ENCODE results near the gene ALS2CL.

ALS2CL gene

DNA sequence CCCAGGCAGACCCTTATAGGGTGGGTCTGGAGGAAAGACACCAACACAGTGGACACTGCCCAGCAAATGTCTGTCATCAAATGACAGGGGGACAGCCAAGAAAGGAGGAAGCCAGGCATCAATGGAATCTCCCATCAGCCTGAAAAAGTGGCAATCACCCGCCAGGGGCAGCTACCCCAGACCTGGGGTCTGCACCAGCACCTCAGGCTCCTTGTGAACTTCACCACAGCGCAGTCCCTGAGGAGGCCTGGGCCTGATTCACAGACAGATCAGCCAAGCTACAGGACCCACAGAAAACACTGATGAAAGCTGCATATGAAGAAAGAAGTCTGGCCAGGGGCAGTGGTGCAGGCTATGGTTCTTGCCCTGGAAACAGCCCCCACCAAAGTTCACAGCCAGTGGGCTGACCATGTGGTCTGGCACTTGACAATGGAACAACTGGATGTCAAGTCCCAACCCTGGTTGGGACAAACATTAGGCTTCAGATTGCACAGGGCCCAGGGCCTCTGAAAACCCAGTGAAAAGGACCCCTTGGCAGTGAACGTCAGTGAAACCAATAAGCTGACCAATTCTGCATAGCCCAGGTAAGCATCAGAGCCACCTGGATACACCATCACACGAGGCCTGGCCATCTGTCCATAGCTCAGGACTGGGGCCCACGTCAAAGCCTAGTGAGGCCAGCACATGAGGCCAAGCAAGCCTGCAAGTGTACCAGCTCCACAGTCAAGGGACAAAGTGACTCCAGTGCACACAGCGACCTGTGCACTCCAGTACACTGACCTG is 29.1 kb downstream of the ALS2CL start:
- DNase-seq (ENCODE audit: low spot score), result no peak

DNA sequence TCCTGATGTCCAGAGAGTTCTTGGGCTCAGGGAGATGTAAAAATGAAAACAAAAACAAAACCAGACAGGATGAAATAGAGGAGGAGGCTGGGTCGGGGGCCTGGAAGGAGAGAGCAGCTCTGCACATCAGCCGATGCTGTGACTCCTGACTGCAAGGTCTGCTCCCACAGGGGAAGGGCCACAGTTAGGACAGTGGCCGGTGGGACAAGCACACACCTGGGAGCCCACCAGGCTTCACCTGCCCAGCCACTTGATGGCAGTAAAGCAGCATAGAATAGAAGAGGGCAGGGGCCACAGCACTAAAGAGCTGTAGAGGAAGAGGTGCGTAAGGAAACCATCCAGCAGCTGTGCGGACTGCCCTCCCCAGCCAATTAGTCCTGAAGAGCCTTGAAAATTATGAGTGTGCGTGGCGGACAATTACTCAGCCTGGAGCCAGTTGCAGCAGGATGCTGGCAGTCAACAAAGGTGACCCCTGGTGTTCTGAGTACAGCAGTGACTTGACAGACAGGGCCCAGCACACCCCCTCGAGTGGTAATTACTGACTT is 29.8 kb downstream of the ALS2CL start:
- DNase-seq (ENCODE audit: low spot score), result peak; percentile 77

DNA sequence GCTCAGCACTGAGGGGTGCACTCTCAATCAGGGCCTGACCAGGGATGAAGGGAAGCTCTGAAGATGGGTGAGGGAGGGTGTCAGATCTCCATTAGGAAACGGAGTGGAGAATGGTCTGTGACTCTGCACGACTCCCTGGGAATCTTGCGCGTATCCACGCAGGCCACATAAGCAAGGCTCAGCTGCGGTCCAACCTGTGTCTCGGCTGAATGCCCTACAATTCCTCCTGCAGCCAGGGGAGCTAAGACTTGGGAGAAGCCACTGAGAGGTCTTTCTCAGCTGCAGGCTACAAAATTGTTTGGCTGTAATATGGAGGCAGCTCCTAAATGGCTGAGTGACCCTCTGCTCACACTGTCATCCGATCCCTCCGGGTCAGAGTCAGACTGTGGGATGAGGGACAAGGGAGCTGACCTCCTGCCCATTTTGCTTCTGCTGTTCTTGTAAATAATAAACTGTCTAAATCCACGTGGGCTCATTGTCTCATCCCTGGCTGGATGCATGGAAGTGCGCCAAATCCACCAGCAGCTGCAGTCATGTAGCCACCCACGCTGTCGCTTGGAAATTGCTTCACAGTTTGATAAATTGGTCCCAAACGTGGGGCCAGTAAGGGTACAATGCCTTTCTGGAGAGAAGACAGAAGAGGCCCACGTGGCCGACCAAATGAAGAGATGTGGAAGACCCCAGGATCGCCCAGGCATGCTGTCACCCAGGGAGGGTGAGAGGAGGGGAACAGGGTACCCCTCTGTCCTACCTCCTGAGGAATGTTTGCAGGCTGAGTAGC is 30.5 kb downstream of the ALS2CL start:
- DNase-seq (ENCODE audit: low spot score), result no peak

DNA sequence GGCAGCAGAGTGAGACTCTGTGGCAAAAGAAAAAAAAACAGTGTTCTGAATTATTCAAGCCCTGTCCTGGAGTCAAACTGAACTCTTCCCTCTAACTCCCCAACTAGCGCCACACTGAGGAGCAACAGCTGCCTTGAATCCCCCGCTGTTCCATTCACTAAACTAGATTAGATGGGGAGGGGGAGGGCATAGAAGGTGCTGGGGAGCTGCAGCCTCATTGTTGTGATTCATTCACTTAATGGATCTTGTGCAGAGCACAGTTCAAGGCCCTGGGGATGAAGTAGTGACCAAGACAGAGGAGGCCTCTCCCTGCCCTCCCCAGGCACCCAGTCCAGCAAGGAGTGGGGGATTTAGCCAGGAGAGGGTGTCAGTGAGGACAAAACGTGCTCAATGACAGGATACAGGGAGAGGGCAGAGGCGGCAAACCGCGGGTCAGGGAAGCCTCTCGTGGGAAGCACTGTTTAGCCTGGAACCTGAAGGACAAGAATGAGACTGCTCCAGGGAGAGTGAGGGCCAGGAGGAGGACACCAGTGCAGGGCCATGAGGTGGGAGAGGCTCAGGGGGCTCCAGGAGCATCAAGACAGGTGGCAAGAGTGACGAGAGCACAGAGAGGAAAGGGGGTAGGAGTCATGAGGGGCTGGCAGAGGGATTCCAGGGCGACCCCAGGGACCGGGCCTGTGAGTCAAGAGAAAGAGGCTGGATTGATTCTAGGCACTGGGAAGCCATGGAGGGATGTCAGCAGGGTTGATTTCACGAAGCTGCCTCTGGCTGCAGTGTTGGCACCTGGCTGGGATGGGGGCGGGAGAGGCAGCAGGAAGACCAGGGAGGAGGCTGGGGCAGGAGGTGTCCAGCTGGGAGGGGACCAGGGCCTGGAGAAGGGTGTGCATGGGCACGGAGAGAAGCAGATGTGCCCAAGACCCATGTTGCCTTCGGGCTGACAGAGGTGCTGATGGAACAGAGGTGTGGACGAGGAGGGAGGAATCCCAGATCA is 31.4 kb downstream of the ALS2CL start:
- no peak for DNase-seq (ENCODE audit: low spot score)

DNA sequence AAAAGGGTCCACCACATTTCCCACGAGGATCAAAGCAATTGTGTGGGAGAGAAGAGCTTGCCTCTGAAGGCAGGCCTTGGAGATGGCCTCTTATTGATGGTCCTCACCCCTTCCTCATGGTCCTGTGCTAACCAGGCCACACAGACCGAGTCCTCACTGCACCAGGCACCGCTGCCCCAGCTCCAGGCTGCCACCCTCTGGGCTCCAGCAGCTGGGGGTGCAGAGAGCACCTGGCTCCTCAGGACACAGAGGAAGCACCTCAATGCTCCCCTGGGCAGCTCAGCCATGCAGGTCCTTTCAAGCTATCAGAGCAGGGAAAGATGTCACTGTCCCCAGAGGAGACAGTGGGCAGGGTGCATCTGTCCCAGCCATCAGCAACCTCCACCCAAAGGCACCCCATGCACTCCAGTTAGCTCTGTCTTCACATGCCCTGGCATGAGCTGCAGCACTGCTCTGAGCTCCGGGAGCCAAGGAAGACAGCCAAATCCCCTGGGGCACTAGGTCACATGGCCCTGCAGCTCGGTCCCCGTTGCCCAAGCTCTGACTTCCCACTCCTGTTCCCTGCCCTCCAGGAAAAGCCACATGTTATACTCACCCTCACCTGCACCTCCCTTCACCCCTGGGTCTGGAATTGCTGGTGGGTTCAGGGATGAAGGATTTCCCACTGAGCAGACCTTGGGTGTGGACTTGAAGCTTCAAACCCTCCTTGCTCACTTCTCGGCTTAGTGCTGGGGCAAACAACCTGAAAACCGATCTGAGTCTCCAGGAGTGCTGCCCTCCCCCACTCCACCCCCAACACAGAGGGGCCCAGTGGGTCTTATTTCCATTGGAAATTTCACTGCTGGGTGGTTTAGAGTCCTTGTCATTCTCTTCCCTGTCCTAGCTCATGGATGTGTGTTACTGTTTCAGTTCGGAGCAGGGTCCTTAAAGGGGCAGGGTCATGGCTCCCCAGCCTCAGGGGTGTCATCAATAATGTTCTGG is 32.6 kb downstream of the ALS2CL start:
- no peak for DNase-seq (ENCODE audit: low spot score)

DNA sequence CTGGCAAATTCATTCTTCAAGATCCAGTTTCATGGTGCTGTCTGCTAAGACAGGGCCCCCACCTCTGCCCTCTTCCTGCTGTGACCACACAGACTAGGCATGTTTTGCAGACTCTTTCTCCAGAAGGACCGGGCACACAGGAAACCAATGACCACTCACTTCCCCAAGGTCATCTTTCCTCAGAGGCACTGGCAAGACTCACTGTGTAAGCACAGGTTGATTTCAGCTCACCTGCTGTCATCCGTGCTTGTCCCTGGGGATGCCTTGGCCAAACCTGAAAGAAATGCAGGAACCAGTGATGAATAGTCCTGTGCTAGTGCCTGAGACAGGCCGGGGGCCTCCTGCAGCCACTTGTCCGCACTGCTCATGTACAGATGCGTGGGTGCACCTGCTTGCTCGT is 33.5 kb downstream of the ALS2CL start:
- DNase-seq (ENCODE audit: low spot score), result no peak

DNA sequence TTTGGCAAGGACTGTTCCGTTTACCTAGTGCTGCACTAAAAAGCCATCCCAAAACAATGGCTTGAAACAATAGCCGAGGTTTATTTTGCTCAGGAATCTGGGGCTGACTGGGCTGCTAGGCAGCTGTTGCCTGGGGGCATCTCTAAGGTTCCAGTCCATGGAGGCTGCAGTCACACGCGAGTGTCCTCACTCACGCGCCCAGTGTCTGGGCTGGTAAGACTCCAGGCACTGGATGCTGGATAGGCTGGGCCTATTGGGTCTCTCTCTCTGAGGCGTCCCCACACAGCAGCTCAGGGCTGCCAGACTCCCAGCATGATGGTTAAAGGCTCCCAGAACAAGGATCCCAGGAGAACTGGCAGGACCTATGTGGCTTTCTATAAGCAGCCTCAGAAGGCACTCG is 34.2 kb downstream of the ALS2CL start:
- DNase-seq (ENCODE audit: low spot score), result no peak

DNA sequence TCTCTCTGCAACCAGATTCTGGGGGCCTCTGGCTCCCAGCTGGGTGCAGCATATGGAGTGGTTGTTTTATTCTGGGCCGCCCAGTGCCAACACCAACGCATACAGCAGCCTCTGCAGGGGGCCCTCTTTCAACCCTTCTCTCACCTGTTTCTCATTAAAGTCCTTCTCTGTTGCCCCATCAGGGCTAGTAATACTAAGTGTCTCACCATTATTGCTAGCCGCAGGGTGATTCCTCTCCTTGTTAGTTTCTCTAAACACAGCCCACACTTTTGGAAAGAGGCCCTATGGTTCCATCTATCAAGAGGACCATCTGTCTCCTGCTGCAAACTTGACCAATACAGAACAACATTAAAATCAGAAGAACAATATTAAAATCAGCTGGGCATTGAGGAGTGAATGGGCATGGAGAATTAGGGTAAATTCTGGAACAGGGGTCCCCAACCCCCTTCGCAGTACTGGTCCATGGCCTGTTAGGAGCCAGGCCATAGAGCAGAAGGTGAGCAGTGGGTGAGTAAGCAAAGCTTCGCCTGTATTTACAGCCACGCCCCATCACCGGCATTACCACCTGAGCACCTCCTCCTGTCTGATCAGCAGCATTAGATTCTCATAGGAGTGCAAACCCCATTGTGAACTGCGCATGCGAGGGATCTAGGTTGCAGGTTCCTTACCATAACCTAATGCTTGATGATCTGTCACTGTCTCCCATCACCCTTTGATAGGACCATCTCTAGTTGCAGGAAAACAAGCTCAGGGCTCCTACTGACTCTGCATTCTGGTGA is 36.5 kb downstream of the ALS2CL start:
- DNase-seq (ENCODE audit: low spot score), result no peak

DNA sequence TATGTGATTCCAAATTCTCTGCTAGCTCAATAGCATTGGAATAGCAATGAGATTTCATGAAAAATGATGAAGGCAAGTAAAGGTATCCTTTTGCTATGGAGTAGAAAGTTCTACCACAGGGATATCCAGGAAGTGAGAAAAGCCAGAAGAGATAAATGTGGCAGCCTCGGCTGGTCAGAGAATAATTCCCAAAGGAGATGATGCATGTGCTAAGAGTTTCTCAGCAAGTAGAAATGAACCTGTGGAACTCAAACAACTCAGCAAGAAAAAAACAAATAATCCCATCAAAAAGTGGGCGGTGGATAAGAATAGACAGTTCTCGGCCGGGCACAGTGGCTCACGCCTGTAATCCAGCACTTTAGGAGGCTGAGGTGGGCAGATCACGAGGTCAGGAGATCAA is 38.2 kb downstream of the ALS2CL start:
- no peak for DNase-seq (ENCODE audit: low spot score)

DNA sequence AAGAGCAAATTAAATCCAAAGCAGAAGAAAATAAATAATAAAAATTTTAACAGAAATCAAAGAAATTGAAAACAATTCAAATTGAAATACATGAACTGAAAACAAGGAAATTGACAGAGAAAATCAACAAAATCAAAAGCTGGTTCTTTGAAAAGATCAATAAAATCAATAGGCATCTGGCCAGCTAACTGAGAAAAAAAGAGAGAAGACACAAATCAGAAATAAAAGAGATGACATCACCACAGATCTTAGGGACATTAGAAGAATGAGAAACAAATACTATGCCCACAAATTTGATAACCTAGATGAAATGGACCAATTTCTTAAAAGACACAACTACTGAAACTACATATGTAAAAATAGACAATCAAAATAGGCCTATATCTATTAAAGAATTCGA is 42.4 kb downstream of the ALS2CL start:
- no peak for DNase-seq (ENCODE audit: low spot score)

DNA sequence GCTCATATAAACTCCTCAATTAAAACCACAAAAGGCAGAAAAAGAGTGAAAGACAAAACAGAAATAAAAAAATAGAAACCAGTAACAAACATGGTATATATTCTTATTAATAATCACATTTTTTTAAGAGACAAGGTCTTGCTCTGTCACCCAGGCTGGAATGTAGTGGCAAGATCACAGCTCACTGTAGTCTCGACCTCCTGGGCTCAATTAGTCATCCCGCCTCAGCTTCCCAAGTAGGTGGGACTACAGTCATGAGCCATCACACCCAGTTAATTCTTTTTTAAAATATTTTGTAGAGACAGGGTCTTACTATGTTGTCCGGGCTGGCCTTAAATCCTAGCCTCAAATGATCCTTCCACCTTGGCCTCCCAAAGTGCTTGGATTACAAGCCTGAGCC is 44.0 kb downstream of the ALS2CL start:
- no peak for DNase-seq (ENCODE audit: low spot score)

DNA sequence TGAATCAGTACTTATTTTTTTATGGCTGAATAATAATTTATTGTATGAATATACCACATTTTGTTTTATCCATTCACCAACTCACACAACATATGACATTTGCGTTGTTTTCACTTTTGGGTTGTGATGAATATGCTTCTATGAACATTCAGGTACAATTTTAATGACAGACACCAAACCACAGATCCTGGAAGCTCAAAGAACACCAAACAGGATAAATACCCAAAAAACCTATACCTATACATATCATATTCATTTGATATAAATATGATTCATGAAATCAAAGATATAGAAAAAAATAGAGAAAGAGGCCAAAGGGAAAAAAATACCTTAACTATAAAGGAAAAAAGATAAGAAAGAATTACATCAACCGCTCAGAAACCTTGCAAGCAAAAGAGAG is 45.4 kb downstream of the ALS2CL start:
- no peak for DNase-seq (ENCODE audit: low spot score)

DNA sequence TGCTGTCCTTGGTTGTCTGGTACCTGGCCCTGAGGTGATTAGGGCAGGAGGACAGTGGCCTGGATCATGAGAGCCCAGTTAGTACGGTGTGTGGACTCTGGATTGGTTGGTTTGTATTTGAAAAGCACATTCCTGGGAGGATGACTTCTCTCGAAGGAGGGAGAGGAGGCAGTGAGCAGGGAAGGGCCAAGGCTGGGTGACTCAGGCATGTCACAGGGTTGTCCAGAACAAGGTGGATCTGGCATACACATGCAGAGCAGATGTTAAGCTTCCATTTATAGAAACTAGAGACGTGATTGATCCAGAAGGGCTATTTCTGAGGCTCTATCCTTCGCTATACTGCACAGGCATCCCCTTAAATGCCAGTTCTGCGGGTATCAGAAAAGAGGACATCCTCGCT is 46.8 kb downstream of the ALS2CL start:
- DNase-seq (ENCODE audit: low spot score), result no peak

DNA sequence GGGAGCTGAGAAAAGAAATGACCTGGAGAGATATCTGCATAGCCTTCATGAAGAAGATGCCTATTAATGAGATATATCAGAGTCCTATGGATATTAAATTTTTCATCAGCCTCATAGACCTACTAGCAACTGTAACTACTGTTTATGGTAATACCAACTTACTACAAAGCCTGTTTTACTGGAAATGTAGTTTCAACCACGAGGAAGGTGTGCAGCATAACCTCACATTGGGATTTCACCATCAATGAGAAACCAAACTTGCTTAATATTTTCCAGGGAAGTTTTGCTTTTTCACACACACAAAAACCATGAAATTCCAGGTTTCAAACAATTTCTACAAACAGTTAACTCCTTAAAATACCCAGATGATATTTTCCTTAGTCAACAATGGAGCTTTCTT is 49.8 kb downstream of the ALS2CL start:
- DNase-seq (ENCODE audit: low spot score), result no peak

DNA sequence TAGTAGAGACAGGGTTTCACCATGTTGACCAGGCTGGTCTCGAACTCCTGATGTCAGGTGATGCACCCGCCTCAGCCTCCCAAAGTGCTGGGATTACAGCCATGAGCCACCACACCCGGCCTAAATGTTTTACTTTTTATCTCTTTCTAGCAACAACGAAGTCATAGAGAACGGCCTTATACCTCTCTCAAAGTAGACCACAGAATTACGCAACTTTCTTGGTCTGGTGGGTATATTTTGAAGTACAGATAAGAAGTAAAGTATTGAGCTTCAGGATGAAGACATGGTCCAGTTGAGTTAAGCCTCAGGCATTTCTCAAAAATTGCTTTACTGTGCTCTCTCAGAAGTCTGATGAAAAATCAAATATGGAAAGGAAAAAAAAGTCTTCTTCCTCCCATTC is 50.5 kb downstream of the ALS2CL start:
- no peak for DNase-seq (ENCODE audit: low spot score)

DNA sequence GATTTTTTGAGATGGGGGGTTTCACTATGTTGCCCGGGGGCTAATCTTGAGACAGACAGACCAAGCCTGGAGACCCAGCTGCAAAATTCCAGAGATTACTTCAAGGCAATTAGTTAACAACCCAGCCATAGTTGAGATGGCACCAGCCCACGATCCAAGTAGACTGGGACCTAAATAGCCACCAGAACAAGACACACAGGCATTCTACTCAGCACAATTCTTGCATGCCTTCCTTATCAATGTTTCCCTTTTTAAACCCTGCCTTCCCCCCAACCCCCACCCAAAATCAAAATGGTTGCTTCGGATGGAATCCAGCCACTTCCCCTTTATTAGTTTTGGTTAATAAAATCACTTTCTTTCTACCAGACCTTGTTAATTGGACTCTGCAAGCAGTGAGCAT is 52.6 kb downstream of the ALS2CL start:
- no peak for DNase-seq (ENCODE audit: low spot score)

DNA sequence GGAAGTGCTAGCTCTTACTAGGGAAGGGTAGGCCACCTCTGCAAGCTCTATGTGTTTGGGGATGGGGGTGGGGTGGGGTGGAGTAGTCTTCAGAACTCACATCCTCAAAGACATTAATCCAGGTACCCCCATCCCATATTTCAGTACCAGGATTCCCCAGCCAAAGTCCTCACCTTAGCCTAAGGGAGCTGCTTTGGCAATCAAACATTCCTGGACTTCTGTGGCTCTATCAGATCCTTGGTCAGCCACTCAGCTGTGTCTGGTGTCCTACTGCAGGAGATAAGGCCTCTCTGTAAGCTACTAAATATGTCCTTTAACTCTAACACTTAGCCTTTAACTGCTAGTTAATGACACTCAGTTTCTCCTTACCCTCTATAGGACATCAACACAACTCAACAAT is 54.3 kb downstream of the ALS2CL start:
- DNase-seq (ENCODE audit: low spot score), result no peak

DNA sequence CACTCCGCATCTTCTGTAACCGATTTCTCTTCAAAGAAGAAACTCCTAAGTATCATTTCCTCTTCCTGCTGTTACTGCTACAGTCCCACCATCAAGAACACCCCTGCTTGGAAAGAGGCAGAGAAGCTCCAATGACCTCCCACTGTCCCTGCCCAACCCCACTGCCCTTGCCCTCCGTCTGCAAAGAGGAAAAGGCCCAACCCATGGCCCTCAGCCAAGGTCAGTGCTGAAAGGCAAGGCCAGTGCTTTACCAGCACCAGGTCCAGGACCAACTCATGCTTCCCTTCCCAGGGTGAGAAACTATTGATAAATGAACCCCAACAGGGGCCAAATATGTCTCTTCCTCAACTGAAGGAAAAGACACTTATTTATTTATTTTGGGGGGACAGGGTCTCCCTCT is 58.6 kb downstream of the ALS2CL start:
- DNase-seq (ENCODE audit: low spot score), result no peak

DNA sequence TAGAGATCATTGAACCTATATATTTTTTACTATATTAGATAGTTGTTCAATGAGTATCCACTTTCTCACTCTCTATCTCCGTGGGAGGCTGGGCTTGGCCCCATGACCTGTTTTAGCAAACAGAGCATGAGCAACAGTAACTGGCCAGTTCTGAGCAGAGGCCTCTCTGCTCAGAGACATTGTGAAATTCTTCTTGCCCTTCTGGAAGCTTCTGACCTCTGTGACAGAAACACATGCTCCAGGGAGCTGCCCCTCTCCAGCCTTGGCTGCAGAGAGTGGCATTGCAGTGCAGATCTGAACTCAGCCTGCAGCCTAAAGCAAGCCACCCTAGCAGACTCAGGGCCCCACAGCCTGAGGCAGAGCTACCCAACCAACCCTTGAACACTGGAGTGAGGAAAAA is 60.7 kb downstream of the ALS2CL start:
- DNase-seq (ENCODE audit: low spot score), result no peak
